ENCODE data around the gene CRIP1.

CRIP1 gene

DNA sequence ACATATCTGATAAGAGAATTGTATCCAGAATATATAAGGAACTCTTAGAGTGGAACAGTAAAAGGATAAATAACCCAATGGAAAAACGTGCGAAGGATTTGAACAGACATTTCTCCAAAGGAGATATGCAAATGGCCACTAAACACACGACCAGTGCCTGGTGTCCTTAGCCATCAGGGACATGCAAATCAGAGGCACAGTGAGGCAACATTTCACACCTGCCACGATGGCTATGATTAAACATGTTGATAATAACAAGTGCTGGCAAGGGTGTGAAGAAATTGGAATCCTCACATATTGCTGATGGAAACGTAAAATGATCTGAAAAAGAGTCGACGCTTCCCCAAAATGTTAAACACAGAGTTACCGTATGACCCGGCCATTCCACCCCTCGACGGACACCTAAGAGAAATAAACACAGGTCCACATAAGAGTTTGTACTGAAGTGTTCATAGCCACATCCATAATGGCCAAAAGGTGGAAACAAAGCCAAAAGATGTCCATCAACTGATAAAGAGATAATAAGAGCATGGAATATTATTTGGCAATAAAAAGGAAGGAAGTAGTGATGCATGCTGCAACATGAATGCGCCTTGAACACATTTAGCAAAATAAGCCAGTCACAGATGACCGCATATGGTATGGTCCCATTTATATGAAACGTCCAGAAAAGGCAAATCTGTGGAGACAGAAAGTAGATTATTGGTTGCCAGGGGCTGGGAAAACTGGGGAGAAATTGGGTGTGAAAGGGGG is 33.4 kb downstream of the CRIP1 start:
- DNase-seq, result no peak

GRCh38 chr14:105525326-105525725 is 38.6 kb downstream of the CRIP1 start:
- DNase-seq, result no peak

- DNase-seq, result peak in 1 of 4 experiments; percentile 13
Measured at GRCh38 chr14:105525861-105526775, 39.4 kb downstream of the CRIP1 start, which contains the start of gene TMEM121. Gene TMEM121, plus strand, starts transcription at chr14:105526583. Its CDS starts 2,252 bp downstream, at chr14:105528835.

- no peak for DNase-seq
Measured at GRCh38 chr14:105526776-105527380, 40.2 kb downstream of the CRIP1 start.

GRCh38 chr14:105527381-105527825 is 40.7 kb downstream of the CRIP1 start:
- DNase-seq, result no peak

DNA sequence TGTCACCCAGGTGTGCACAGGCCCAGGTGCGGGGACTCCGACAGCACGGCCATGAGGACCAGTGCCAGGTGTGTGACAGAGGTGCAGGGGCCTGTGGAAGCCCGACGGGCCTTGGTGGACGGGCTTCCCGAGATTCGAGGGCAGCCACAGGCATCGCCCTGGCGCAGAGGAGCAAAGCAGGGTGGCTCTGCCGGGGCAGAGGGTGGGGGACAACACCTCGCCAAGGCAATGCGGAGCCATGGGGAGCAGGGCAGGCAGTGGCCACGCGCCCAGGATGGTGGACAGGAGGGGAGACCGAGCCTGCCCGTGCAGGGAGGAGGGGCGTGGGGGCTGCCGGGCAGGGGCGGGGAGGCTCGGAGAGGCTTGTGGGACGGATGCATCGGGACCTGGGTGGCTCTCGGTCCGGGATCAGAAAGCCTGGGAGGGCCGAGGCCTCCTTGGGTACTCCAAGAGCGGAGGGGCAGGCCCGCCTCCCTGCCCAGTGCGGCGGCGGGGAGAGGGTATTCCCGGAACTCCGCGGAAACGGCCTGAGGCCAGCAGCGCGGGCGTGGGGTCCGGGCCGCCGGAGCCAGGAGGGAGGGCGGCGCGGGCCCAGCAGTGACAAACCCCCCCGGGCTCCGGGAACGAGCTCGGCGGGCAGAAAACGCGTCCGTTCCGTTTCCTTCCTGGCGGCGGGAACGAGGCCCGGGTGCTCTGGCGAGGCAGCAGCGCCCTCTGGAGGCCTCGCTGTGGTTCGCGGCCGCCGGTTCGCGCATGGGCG is 41.3 kb downstream of the CRIP1 start:
- peak; percentile 76 to 92 (median 86) for DNase-seq

DNA sequence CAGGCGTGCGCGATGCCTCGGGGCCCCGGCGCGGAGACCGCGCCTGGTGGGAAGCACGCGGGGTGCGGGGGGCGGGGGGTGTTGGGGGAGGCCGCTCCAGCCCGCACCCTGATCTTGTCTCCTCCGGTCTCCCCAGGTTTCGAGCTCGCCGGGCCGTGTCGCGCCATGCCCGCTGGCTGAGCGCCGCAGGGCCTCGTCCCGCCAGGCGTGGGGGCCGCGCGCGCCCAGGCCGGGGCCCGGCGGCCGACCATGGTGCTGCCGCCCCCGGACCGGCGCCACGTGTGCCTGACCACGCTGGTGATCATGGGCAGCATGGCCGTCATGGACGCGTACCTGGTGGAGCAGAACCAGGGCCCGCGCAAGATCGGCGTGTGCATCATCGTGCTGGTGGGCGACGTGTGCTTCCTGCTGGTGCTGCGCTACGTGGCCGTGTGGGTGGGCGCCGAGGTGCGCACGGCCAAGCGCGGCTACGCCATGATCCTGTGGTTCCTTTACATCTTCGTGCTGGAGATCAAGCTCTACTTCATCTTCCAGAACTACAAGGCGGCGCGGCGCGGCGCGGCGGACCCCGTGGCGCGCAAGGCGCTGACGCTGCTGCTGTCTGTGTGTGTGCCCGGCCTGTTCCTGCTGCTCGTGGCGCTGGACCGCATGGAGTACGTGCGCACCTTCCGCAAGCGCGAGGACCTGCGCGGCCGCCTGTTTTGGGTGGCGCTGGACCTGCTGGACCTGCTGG is 42.1 kb downstream of the CRIP1 start:
- DNase-seq, result peak in 2 of 4 experiments; percentile 8 to 18

DNA sequence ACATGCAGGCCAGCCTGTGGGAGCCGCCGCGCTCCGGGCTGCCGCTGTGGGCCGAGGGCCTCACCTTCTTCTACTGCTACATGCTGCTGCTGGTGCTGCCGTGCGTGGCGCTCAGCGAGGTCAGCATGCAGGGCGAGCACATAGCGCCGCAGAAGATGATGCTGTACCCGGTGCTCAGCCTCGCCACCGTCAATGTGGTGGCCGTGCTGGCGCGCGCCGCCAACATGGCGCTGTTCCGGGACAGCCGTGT is 42.6 kb downstream of the CRIP1 start:
- DNase-seq, result peak in 1 of 4 experiments; percentile 6

- DNase-seq, result no peak
Measured at GRCh38 chr14:105529569-105530284, 43.0 kb downstream of the CRIP1 start.

- no peak for DNase-seq
Measured at GRCh38 chr14:105530285-105531087, 43.8 kb downstream of the CRIP1 start.

- no peak for DNase-seq
Measured at GRCh38 chr14:105531088-105531893, 44.6 kb downstream of the CRIP1 start.

DNA sequence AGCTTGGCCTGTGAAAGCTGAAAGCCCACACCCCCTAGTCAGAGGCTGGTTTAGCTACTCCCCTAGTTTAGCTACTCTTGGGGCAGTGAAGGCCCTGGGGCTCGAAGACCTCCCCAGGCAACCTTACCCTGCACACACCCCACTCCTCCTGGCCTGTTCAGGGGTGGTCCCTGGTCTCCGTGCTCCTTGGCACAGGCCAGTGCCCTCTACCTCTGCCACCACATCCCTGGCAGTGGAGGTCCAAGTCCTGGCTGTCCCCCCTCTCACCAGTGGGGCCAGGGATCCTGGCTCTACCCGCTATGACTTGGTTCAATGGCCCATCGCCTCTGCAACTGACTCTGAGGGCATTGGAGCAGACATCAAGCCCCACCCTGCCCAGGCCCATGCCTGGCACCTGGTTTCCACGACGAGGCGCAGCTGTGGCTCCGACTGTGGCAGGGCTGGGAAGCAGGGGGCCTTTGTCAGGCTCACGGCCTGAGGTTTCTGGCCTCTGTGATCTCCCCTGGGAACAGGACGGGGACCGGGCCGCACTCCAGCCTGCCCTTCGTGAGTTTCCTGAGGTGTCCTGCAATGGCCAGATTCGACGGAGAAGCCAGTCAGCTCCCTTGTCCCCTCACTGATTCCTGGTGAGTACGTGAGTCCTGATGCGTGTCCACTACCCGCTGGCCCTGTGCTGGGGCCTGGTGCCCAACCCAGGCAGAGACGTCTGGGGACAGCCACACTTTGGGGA is 45.4 kb downstream of the CRIP1 start:
- no peak for DNase-seq

DNA sequence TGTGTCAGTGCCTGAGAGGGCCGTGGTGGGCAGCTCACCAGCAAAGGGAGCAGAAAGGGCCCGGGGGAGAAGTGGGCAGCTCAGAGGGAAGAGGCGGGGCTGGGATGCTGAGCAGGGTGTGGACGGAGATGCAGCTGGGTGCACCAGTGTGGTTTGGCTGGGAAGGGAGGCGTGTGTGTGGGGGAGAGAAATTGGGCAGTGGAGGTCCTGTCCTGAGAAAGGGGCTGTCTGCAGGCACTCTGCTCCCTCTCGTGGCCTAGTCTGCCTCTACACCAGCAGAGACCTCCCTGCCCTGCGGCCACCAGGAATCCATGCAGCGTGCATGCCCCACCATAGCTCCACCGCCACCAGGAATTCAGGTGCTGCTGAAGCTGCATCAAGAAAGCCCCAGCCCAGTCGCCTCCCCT is 46.1 kb downstream of the CRIP1 start:
- peak in 1 of 4 experiments; percentile 12 for DNase-seq

- no peak for DNase-seq
Measured at GRCh38 chr14:105533391-105533790, 46.7 kb downstream of the CRIP1 start.

DNA sequence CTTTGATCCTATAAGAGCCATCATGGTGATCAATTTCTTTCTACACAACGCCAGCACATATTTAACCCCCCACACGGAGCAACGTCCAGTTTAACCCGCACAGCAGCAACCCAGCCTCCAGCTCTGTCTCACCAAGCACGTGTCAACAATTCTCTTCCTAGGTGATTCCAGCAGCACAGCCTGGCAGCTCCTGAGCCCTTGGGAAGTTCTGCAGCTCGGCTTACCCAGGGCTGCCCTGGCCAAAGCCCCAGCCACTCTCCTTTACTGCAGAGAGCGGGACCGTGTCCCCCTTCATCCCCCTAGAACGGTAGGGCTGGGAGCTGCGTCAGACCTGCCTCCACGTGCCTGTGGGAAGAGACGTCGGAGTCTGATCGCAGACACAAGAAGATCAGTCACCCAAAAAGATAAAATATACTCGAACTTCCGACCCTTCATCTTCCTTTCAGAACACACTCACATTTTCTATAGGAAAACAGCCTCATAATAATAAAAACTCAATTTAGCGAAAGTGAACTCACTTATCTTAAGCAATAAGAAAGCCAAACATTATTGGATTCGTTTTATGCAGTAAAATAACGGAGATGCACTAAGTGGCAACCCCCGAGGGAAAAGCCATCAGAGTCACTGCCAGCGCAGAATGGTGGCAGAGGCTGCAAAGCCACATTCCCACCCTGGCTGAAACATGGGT is 47.3 kb downstream of the CRIP1 start:
- DNase-seq, result no peak

DNA sequence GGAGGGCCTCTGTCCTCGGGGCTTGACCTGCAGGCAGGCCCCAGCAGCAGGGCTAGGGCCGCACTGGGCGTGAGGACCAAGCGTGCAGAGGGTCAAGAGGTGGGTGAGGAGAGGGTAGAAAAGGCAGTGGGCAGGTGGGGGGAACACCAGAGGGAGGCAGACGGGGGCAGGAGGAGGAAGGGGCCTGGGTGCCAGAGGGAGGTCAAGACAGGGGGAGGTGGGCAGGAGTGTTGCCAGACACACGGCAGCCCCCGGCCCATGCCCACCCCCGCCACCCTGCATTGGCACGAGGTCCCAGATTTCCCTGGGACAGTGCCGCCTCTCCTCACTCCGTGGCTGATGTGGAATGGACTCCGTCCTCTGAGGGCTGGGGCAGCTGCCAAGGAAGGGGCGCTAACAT is 47.9 kb downstream of the CRIP1 start:
- DNase-seq, result no peak

DNA sequence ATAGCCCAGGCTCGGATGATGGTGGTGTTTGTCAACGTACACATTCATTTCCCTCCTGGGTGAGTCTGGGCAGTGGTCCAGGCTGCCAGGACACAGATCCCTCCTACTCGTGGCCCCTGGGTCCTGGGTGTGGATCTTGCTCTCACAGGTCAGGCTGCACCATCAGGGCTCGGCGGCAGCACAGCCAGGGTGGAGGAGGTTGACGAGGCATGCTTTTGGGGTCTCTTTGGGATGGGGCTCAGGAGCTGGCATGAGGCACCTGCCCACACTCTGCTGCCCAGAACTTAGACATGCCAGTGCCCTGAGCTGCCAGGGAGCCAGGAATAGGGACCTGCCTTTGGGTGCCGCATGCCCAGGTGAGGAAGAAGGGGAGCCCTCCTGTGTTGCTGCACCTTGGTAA is 49.4 kb downstream of the CRIP1 start:
- DNase-seq, result no peak

All from suppressor macrophage (primary cell).